ENCODE results near the gene C10orf90.

Gene C10orf90

GRCh38 chr10:126663880-126664279 lies 6.6 kb downstream of the C10orf90 start:
- Histone ChIP-seq H3K4me1 (ENCODE audit: control insufficient read depth, low read length) (no peaks in the 10 kb centered on the region), H3K9me3 (ENCODE audit: control insufficient read depth, insufficient read depth, low read length) (no peaks in the 10 kb centered on the region; the same call in 1 of the 2 replicates), H3K36me3 (ENCODE audit: control insufficient read depth, low read length) (no peaks in the 10 kb centered on the region), H3K9me2 (replicated peaks; ENCODE audit: control insufficient read depth, low read length) (no peaks in the 10 kb centered on the region), H3K4me3 (ENCODE audit: low read length) (no peak overlapping the region), H3K79me2 (ENCODE audit: control insufficient read depth, low read length) (no peaks in the 10 kb centered on the region), H3K4me2 (ENCODE audit: low read length) (no peak overlapping the region), H3K27me3 (ENCODE audit: control insufficient read depth, low read length) (no peaks in the 10 kb centered on the region), H3K27ac (ENCODE audit: low read depth, low read length) (no peak overlapping the region), H4K20me1 (ENCODE audit: control insufficient read depth, insufficient read depth, low read depth, low read length) (no peaks in the 10 kb centered on the region), H3F3A (ENCODE audit: control insufficient read depth, insufficient read depth) (no peaks in the 10 kb centered on the region)
- TF ChIP-seq EZH2phosphoT487 (IDR thresholded peaks at IDR 0.05; ENCODE audit: borderline replicate concordance, low read length) (no peak), CTCF (IDR thresholded peaks at IDR 0.05; ENCODE audit: low read depth, low read length, poor library complexity, severe bottlenecking) (no peak)

- Histone ChIP-seq H3K4me2 (ENCODE audit: low read length) (no peak overlapping the region), H4K20me1 (ENCODE audit: control insufficient read depth, insufficient read depth, low read depth, low read length) (no peaks in the 10 kb centered on the region), H3K4me3 (ENCODE audit: low read length) (no peak overlapping the region), H3K4me1 (ENCODE audit: control insufficient read depth, low read length) (no peaks in the 10 kb centered on the region), H3F3A (ENCODE audit: control insufficient read depth, insufficient read depth) (no peaks in the 10 kb centered on the region), H3K79me2 (ENCODE audit: control insufficient read depth, low read length) (no peaks in the 10 kb centered on the region), H3K27ac (ENCODE audit: low read depth, low read length) (no peak overlapping the region), H3K27me3 (ENCODE audit: control insufficient read depth, low read length) (no peaks in the 10 kb centered on the region), H3K36me3 (ENCODE audit: control insufficient read depth, low read length) (no peaks in the 10 kb centered on the region), H3K9me3 (ENCODE audit: control insufficient read depth, insufficient read depth, low read length) (no peaks in the 10 kb centered on the region; the same call in 1 of the 2 replicates), H3K9me2 (replicated peaks; ENCODE audit: control insufficient read depth, low read length) (no peaks in the 10 kb centered on the region)
- TF ChIP-seq CTCF (IDR thresholded peaks at IDR 0.05; ENCODE audit: low read depth, low read length, poor library complexity, severe bottlenecking): no peak
- TF ChIP-seq EZH2phosphoT487 (IDR thresholded peaks at IDR 0.05; ENCODE audit: borderline replicate concordance, low read length): no peak
Observed at GRCh38 chr10:126663328-126663727, 7.2 kb downstream of the C10orf90 start.

GRCh38 chr10:126661841-126662515 lies 8.5 kb downstream of the C10orf90 start:
- TF ChIP-seq EZH2phosphoT487 (IDR thresholded peaks at IDR 0.05; ENCODE audit: borderline replicate concordance, low read length) (no peak), CTCF (IDR thresholded peaks at IDR 0.05; ENCODE audit: low read depth, low read length, poor library complexity, severe bottlenecking) (no peak)
- no peaks in the 10 kb centered on the region for H3K4me1 ChIP-seq (ENCODE audit: control insufficient read depth, low read length)
- H3K4me2 ChIP-seq (ENCODE audit: low read length): no peak overlapping the region
- no peak overlapping the region for H3K4me3 ChIP-seq (ENCODE audit: low read length)
- H3K9me2 ChIP-seq (replicated peaks; ENCODE audit: control insufficient read depth, low read length): no peaks in the 10 kb centered on the region
- H4K20me1 ChIP-seq (ENCODE audit: control insufficient read depth, insufficient read depth, low read depth, low read length): no peaks in the 10 kb centered on the region
- no peaks in the 10 kb centered on the region; the same call in 1 of the 2 replicates for H3K9me3 ChIP-seq (ENCODE audit: control insufficient read depth, insufficient read depth, low read length)
- no peaks in the 10 kb centered on the region for H3K36me3 ChIP-seq (ENCODE audit: control insufficient read depth, low read length)
- H3K27me3 ChIP-seq (ENCODE audit: control insufficient read depth, low read length): no peaks in the 10 kb centered on the region
- no peaks in the 10 kb centered on the region for H3F3A ChIP-seq (ENCODE audit: control insufficient read depth, insufficient read depth)
- no peak overlapping the region for H3K27ac ChIP-seq (ENCODE audit: low read depth, low read length)
- H3K79me2 ChIP-seq (ENCODE audit: control insufficient read depth, low read length): no peaks in the 10 kb centered on the region

Data from DOHH2 (cell line).